ENCODE data around the gene TEX47.

- TF ChIP-seq ARNTL (CRISPR knock-in tag; IDR thresholded peaks at IDR 0.05; ENCODE audit: borderline replicate concordance, low read depth) (no peak), CREB5 (CRISPR knock-in tag; IDR thresholded peaks at IDR 0.05; ENCODE audit: low read depth) (no peak), ISL1 (CRISPR knock-in tag; IDR thresholded peaks at IDR 0.05) (no peak), SNAI2 (CRISPR knock-in tag; IDR thresholded peaks at IDR 0.05) (no peak), ZFP30 (CRISPR knock-in tag; IDR thresholded peaks at IDR 0.05) (no peak), ZC3H10 (CRISPR knock-in tag; IDR thresholded peaks at IDR 0.05) (no peak), CSRNP3 (CRISPR knock-in tag; IDR thresholded peaks at IDR 0.05) (no peak)
- TF ChIP-seq, protein P1, sequence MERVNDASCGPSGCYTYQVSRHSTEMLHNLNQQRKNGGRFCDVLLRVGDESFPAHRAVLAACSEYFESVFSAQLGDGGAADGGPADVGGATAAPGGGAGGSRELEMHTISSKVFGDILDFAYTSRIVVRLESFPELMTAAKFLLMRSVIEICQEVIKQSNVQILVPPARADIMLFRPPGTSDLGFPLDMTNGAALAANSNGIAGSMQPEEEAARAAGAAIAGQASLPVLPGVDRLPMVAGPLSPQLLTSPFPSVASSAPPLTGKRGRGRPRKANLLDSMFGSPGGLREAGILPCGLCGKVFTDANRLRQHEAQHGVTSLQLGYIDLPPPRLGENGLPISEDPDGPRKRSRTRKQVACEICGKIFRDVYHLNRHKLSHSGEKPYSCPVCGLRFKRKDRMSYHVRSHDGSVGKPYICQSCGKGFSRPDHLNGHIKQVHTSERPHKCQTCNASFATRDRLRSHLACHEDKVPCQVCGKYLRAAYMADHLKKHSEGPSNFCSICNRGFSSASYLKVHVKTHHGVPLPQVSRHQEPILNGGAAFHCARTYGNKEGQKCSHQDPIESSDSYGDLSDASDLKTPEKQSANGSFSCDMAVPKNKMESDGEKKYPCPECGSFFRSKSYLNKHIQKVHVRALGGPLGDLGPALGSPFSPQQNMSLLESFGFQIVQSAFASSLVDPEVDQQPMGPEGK (CRISPR knock-in tag; IDR thresholded peaks at IDR 0.05; ENCODE audit: borderline replicate concordance), result no peak
Observed at GRCh38 chr7:88818552-88818951, 23.0 kb upstream of the TEX47 start.

All from SK-N-SH treated with all-trans-retinoic acid at 6 μM for 48 hours (cell line).